Activated CD4-positive, CD25-positive, alpha-beta regulatory T cell treated with anti-CD3 and anti-CD28 coated beads, Interleukin-2, amount 50 U/mL, for 72 hours (primary cell): ENCODE data around the gene CYB5D1.
A peak's percentile ranks its signal among the peaks of the same experiment; 100 is the strongest.
"Not testable (repeated sequence)": the region's sequence is repeated elsewhere in the genome, so short reads cannot be mapped to it uniquely, and the experiment has no call there.

Source experiments
- DNase-seq: peaks from one replicate; pipeline ENCODE4 v3.0.0; 2021

The CYB5D1 gene

DNA sequence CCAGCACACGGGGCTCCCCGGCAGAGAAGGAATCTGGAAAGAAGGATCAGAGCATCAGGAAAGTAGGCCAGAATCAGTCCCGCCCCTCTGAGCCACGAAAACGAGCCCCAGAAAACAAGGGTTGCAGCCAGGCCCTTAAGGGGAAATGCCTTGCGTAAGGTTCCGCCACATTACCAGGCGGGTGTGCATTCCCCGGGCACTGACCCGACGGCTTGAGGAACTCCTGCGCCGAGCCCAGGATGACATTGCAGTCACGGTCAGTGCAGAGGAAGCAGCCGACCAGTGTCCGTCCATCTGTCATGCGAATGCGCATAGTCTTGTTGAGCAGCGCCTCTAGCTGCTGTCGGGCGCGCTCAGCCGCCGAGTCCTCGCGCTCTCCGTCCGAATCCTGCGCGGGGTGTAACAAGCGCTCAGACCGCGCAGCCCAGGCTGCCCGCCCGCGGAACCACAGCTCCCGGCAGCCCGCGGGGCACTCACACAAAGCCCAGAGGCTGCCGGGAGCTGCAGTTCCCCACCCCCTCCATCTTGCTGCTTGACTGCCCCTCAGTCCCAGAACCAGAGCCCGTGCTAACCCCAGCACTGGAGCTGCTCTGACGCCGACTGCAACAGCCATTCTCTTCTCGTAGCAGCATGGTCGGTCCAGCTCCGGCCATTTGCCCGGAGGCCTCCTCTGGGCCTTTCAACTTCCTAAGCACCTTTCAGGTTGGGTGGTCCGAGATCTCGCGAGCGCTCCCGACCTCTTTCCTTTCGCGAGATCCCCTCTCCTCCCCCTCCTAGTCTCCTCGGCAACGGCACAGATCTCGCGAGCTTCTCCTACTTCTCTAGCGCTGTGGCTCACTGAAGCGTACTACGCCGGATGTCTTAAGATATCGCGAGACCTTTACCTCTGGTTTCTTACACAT is 741 bp upstream of the CYB5D1 start, which contains the start of gene NAA38:
TSS of gene NAA38 (minus strand) at position 749 of the 902 bp plus-strand sequence. CDS start at position 653, 96 bp downstream.
- DNase-seq: peak; percentile 89

DNA sequence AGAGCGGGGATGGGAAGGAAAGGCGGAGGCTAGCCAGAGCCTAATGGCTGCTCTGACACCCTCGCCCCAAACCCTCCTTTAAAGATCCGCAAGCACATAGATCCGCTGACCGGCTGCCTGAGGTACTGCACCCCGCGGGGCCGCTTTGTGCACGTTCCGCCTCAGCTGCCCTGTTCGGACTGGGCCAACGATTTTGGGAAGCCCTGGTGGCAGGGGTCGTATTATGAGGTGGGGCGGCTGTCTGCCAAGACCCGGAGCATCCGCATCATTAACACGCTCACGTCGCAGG is 663 bp downstream of the CYB5D1 start:
- DNase-seq: no peak

GRCh38 chr17:7859028-7859427 is 1.2 kb downstream of the CYB5D1 start:
- DNase-seq: no peak

- no peak for DNase-seq
Measured at GRCh38 chr17:7862692-7863437, 5.1 kb downstream of the CYB5D1 start.

GRCh38 chr17:7864384-7864783 is 6.6 kb downstream of the CYB5D1 start:
- not testable (repeated sequence) for DNase-seq

DNA sequence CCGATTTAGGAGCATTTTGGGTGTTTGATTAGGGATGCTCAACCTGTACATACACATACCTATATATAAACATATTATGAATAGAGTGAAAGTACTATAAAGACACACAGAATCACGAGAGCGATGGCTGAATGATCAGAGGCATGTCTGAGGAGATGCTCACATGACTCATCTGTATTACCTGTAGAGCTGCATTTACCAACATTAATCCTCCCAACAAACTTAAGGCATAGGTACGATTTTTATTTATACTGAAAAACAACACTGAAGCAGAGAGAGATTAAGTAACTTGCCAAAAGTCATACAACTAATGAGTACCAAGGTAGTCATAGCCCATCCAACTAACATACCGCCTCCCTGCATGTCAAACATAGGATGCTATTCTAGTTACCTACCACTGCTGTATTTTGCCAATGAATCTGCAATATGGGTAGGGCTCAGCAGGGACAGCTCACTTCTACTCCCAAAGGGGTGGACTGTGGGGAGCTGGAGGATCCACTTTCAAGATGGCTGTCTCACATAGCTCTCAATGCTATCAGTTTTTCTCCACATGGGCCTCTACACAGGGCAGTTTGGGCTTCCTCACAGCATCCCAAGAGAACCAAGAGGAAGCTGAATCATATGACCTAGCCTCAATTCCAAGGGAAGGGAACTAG is 7.3 kb downstream of the CYB5D1 start:
- DNase-seq: no peak

- no peak for DNase-seq
Measured at GRCh38 chr17:7867881-7868329, 10.1 kb downstream of the CYB5D1 start.

DNA sequence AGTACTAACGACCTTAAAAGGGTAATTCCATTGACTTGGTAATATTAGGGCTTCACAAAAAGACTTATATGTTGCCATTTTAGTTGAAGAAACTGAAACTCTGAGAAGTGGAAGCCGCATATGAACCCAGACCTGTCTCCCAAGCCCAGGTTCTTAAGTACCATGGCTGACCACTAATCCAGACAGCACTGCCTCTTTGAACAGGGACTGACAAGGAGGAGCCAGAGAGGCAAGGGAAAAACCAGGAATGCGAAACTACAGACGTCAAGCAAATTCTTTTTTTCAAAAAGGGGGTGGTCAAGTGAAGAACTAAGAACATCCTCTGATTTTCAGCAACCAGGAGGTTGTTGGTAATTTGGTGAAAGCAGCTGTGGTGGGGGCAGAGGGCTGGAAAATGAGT is 15.2 kb downstream of the CYB5D1 start:
- no peak for DNase-seq

DNA sequence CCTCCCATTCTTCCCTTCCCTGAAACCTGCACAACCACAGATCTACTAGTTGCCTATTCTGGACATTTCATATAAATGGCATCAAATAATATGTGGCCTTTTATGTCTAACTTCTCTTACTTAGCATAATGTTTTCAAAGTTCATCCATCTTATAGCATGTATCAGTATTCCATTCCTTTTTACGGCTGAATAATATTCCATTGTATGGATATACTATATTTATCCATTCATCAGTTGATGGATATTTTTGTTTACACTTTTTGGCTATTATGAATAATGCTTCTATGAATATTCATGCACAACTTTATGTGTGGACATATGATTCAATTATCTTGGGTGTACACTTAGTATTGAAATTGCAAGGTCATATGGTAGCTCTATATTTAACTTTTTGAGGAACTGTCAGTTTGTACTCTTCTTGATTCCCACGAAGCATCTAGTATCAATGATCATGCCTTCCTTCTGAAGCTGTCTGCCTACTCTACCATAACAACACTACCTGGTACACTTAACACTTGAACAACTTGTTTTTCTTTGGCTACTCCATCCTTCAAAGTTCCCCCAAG is 18.1 kb downstream of the CYB5D1 start:
- DNase-seq: no peak

- DNase-seq: no peak
Measured at GRCh38 chr17:7878234-7878633, 20.4 kb downstream of the CYB5D1 start.

DNA sequence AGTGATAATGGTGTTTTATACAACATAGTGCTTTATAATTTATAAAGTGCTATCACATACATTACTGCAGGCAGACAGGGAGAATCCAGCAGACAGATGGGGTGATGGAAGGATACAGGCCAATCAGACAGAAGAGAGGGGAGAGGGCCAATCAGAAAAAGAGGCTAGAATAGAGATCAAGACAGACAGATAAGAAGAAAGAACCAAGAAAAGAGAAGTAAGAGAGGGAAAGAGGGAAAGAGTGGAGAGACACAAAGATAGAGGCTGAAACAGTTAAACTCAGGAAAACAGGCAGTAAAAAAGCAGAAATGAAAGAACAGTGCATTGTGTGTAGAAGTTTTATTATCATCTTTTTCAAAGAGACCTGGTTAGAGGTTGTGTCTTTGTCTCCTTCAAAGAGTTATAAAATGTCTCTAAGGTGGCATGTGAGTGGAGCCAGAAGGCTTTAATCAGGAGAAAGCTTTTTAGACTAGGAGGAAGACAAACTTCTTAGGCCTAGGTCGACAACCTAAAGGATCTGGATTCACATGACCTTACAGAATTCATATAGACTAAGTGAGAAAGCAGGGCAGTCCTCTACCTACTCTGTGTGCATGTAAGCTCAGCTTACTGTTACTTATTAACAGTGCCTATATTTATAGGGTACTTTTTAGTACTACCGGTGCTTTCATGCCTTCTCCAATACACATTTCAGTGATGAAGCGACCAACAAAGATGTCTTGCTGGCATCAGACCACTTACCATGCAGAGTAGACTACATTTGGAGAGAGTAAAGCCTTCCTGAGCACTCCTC is 22.5 kb downstream of the CYB5D1 start:
- no peak for DNase-seq

DNA sequence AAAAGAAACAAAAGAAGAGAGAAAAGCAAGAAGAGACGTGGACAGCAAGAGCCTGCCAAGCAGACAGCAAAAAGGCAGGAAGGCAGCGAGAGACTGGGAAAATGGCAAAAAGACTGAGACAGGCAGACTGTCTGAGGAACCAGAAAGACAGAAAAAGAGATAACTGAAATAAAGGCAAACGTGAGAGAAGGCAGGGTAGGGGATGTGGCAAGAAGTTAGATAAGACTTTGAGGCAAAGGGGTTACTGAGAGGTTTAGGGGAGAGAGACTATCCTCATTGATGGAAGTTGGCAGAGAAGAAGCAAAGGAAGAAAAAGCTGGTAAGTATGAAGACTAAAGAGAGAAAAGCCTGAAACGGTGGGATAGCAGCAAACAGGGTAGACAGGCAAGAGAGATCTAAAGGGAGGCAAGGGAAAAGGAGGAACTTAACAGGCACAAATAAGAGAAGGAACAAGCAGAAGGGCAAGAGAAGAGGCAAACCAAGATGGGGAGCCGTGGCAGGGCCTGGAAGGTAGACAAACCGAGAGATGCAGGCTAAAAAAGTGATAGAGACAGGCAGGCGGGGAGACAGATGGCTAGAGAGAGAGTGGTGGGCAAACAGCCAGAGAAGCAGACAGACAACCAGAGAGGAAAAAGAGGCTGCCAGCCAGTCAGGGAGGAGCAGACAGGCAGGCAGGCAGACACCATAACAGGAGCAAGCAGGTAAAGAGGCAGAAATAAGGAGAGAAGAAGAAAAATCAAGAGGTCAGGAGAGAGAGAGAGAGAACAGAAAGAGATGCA is 23.7 kb downstream of the CYB5D1 start:
- no peak for DNase-seq

- no peak for DNase-seq
Measured at GRCh38 chr17:7882068-7882467, 24.3 kb downstream of the CYB5D1 start.

- no peak for DNase-seq
Measured at GRCh38 chr17:7882629-7883028, 24.8 kb downstream of the CYB5D1 start.

DNA sequence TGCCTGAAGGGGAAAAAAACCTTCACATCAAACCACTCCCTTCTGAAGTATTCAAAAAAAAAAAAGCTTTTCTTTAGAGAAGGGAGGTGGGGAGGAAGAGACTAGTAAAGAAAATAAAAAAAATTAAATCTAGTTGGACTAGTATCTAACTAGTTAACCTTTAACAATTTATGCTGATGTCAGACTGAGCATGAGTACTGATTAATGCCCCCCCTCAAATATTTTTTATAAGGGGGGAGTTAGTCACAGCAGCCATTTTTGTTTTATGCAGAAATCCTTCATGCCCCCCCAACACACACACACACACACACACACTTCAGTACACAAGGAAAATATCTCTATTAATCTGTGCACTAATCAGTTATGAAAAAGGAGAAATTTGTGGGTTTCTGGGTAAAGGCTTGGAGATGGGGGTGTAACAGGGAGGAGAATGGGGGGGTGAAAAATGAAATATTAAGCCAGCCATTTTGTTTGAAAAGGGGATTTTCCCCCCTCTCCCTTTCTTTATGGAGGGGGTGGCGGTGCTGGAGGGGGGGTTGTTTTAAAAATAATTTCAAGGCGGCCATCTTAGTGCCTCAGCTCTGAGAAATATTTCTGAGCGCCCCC is 26.1 kb downstream of the CYB5D1 start:
- DNase-seq: no peak

- peak; percentile 49 for DNase-seq
Measured at GRCh38 chr17:7884581-7885366, 27.0 kb downstream of the CYB5D1 start.

- peak; percentile 71 for DNase-seq
Measured at GRCh38 chr17:7885367-7886226, 27.8 kb downstream of the CYB5D1 start.

DNA sequence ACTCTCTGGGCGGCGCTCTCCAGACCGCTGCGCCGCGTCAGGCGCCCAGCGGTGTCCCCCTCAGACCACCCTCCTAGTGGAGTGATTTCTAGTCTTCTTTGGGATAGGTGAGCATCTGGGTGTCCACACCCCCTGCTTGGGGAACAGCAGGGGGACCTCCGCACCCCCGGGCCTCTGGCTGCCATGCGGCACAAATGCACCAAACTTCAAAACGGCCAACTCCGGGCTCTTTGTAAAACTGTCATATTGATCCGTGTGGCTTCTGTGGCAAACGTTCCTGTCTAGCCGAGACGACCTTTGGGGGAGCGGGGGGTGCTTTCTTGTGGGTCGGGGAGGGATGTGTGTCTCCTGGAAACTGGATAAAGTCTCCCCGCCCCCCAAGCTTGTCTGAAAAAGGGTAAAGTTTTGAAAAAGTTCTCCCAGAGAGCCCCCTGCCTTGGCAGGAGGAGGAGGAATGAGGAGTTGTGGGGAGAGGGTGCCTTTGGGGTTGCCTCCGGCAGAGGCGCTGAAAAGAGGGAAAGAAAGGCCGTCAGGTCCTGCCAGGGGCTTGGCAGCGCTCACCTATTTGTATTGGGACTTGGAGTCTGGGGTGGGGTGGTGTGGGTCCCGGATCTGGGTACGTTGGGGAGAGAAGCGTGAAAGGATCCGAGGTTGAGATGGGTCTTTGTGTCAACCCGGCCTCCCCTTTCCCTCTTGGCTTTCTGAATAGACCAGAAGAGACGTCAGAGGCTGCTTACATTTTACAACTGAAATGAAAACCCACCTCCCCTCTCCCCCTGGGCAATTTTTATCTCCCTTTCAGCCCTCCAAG is 28.6 kb downstream of the CYB5D1 start:
- DNase-seq: peak; percentile 53
